Left ventricle myocardium superior (tissue), 1 donor: ENCODE measurements around the gene WSCD2. TPM values are rescaled to one million over a fixed set of nuclear protein-coding genes. Genes with fewer than 3 reads are reported as not detected.

ENCODE experiments used
- ATAC-seq: fragments of 200-7000 bp; cut with Tn5 transposase; one replicate; pipeline ENCODE4 v1.9.1; 2020; ENCODE audit warnings: mild to moderate bottlenecking, moderate library complexity
- DNase-seq: peaks from one replicate; pipeline ENCODE4 v3.0.0-alpha.2; 2020
- intact Hi-C: fragments of 100-400 bp; cut with micrococcal nuclease; formaldehyde crosslinking; loops from one replicate; pipeline ENCODE4 v1.11.0; 2022
- total RNA-seq: library from RNA; stranded (reverse); fragmentation: NEBNext Ultra II Directional; extraction: Animal tissue kit (Norgen Biotek cat#: 25700); gene quantifications from one replicate; pipeline ENCODE4 v1.2.1, GENCODE V29; 2021
- donor health status: DM: no; HTN: yes; CAD: no; lungs with severe emphysema.

Gene WSCD2
- total RNA-seq, 1 donor from 2014 or later: 0.45 TPM

DNA sequence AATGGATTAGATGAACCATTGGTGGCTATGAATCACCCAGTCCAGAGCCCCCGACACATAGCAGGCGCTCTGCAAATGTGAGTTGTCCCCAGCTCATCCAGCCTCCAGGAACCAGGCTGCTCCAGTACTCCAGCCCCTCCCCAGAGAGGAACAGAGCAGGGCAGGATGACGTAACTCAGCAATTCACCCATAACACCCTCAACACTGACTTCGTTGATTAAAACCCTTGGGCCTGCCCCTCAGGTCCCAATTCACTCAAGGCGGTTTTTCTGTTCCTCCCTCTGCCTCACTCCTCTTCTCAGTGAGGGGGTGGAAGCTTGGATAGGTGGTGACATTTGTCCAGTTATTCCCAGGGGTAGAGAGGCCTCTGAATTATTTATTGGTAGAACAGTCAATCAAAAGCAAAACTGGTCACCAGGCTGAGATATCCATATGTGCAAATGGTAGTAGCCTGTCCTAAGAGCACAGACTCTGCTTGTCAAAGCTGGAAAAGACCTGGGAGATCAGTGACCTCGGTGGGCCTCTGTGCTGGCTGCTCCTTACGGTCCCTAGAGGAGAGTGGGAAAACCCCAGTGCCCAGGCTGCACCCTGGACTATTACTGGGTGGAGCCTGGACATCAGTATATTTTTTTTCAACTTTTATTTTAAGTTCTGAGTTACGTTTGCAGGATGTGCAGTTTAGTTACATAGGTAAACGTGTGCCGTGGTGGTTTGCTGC is 113.1 kb downstream of the WSCD2 start:
- ATAC-seq (no peak), DNase-seq (no peak)
- intact Hi-C loops: no loop called here

- no peak for ATAC-seq
- DNase-seq: no peak
Observed at GRCh38 chr12:108247130-108247529, 118.0 kb downstream of the WSCD2 start.

GRCh38 chr12:108248011-108248410 is 118.9 kb downstream of the WSCD2 start:
- ATAC-seq (no peak), DNase-seq (no peak)
- intact Hi-C loops: no loop called here

More at GRCh38 chr12:108247130-108247529, 118.0 kb downstream of the WSCD2 start:
- intact Hi-C loops: no loop called here

DNA sequence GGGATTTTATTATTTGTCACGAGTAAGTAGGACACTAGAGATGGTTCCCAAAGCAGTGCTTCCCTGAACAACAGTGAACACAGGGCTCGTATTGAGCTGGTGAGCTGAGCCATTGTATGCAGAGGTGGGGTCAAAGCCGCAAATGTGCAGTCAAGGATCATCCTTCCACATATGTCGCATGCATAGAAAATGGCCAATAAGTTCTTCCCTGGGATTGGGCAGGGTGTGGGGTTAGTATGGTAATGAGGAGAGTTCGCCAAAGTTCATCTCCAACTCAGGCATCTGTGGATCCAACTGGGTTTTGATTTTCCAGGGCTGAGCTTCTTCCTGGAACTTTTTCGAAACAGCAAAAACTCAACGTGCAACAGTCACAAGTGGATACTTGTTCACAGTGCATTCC is 123.4 kb downstream of the WSCD2 start:
- ATAC-seq (no peak), DNase-seq (no peak)
- intact Hi-C loops: no loop called here

DNA sequence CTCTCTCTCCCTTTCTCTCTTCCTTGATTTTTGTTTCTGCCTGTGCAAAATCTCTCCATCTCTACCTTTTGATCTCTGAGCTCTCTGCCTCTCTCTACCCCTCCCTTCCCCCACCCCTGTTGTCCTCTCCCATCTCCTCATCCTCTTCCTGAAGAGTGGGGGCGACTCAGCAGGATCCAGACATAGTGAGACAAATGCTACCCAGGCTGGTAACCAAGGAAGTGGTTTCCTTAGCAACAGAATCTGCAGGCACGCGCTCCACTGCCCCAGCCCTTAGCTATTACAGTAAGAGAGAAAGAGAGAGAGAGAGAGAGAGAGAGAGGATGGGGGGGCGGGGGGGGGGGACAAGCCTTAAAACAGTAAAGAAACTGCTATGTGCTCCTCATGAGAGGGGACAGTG is 124.5 kb downstream of the WSCD2 start:
- intact Hi-C loops: no loop called here
- DNase-seq (no peak), ATAC-seq (no peak)

- intact Hi-C loops: no loop called here
- ATAC-seq (no peak), DNase-seq (no peak)
Observed at GRCh38 chr12:108254030-108254429, 124.9 kb downstream of the WSCD2 start.

GRCh38 chr12:108254517-108255251 is 125.6 kb downstream of the WSCD2 start:
- intact Hi-C loops: no loop called here
- DNase-seq: no peak
- ATAC-seq: no peak

- DNase-seq (no peak), ATAC-seq (no peak)
- intact Hi-C loops: no loop called here
Observed at GRCh38 chr12:108255252-108255602, 126.1 kb downstream of the WSCD2 start.

GRCh38 chr12:108257004-108257403 is 127.9 kb downstream of the WSCD2 start:
- no peak for DNase-seq
- intact Hi-C loops: no loop called here
- ATAC-seq: no peak

- DNase-seq: no peak
- intact Hi-C loops: no loop called here
Observed at GRCh38 chr12:108257610-108258106, 128.6 kb downstream of the WSCD2 start.

GRCh38 chr12:108260039-108260438 is 131.0 kb downstream of the WSCD2 start:
- ATAC-seq: no peak

More at GRCh38 chr12:108257610-108258106, 128.6 kb downstream of the WSCD2 start:
- ATAC-seq: no peak

GRCh38 chr12:108260969-108261368 is 131.9 kb downstream of the WSCD2 start:
- intact Hi-C loops: no loop called here
- no peak for ATAC-seq
- no peak for DNase-seq

More at GRCh38 chr12:108260039-108260438, 131.0 kb downstream of the WSCD2 start:
- DNase-seq: no peak
- intact Hi-C loops: no loop called here

DNA sequence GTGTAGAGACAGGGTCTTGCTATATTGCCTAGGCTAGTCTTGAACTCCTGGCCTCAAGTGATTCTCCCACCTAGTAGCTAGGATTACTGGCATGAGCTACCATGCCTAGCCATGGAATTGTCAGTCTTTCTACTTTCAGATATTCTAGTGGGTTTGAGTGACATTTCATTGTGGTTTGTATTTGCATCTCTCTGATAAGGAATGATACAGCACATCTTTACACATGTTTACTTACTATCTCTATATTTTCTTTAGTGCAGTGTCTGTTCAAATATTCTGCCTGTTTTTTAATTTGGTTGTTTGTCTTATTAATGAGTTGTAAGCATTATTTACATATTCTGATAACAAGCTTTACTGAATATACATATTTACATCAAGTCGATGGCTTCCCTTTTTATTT is 136.4 kb downstream of the WSCD2 start:
- intact Hi-C loops: no loop called here
- ATAC-seq (no peak), DNase-seq (no peak)

DNA sequence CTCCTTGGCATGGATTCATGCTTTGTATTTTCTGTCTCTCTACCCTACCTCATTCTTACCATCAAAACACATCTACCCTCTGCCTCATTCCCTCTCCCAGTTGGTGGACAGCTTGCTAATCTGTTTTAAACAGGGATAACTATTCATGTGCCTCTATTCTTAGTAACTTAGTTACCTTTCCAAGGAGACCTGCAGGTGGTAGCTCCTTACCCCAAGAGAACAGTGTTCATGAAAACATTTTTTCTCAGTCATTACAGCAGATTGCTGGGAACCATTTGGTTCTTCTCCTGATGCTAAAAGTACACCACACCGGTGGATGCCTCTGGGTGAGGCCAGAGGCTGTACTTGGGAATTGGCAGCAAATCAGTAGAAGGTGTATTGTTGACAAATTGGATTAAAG is 137.0 kb downstream of the WSCD2 start:
- intact Hi-C loops: no loop called here
- DNase-seq (no peak), ATAC-seq (no peak)

GRCh38 chr12:108267450-108267849 is 138.4 kb downstream of the WSCD2 start:
- DNase-seq (no peak), ATAC-seq (no peak)
- intact Hi-C loops: no loop called here

- DNase-seq: no peak
- intact Hi-C loops: no loop called here
- ATAC-seq: no peak
Observed at GRCh38 chr12:108268397-108268796, 139.3 kb downstream of the WSCD2 start.

- intact Hi-C loops: no loop called here
- DNase-seq (no peak), ATAC-seq (no peak)
Observed at GRCh38 chr12:108269224-108269623, 140.1 kb downstream of the WSCD2 start.

DNA sequence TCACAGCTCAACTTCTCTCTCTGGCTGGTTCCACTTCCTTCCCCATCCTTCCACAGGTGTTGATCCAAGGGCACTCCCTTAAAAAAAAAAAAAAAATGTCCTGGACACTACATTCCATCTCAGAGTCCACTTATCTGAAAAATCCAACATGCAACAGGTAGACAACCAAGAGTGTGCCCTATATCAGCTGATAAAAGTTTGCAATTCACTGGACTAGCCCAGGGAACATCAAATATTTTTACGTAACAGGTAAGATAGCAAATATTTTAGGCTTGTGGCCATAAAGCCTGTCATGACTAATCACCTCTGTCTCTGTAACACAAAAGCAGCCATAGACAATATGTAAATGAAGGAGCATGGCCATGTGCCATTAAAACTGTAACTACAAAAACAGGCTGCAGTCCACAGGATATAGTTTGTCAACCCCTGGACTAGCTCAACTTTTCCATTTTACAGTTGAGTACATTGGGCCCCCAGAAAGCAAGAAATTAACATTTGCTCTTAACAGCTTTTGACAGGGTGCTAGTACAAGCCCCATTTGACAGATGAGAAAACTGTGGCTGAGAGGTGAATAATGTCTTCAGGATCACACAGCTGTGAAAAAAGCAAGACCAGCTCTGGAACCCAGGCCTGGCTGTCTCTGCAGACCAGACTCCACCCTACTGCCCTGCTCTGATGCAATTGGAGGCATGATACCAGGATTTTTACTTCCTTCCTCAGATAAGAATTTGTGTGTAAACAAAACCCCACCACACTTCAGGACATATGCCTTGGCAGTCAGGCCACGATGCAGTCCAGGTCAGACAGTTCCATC is 141.2 kb downstream of the WSCD2 start:
- DNase-seq: no peak
- intact Hi-C loops: no loop called here
- ATAC-seq: no peak

DNA sequence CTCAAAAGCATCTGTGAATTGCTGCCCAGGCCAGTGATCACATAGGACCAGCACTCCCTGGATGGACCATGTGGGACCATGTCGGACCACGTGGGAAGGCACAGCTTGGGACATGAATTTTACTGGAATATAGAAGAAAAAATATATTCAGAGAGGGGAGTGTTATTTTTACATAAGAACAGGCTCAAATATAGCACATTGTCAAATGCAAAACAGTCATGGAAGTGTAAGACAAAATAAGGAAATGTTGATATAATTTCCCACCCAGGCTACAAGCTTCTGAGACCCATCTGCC is 141.7 kb downstream of the WSCD2 start:
- DNase-seq (no peak), ATAC-seq (no peak)
- intact Hi-C loops: no loop called here
